ENCODE results near the gene ENKUR. TPM values are rescaled to one million over a fixed set of nuclear protein-coding genes. Genes with fewer than 3 reads are reported as not detected.

ENKUR gene
- total RNA-seq, 1 donor: 10.0 TPM

GRCh38 chr10:24995072-24995471 lies 20.9 kb downstream of the ENKUR start:
- H3K4me3 ChIP-seq (ENCODE audit: low read length): no peak overlapping the region
- peaks cover 9% of the 10 kb centered on the region for H3K9me3 ChIP-seq (ENCODE audit: low read depth, low read length)
- H3K4me1 ChIP-seq (ENCODE audit: insufficient read depth, low read length): no peaks in the 10 kb centered on the region
- no peaks in the 10 kb centered on the region for H3K27me3 ChIP-seq (ENCODE audit: insufficient read depth, low read length)

- no peak overlapping the region for H3K4me3 ChIP-seq (ENCODE audit: low read length)
- peaks cover 3% of the 10 kb centered on the region for H3K4me1 ChIP-seq (ENCODE audit: insufficient read depth, low read length)
- H3K27me3 ChIP-seq (ENCODE audit: insufficient read depth, low read length): no peaks in the 10 kb centered on the region
- H3K9me3 ChIP-seq (ENCODE audit: low read depth, low read length): no peaks in the 10 kb centered on the region
Observed at GRCh38 chr10:24993237-24993958, 22.6 kb downstream of the ENKUR start.

DNA sequence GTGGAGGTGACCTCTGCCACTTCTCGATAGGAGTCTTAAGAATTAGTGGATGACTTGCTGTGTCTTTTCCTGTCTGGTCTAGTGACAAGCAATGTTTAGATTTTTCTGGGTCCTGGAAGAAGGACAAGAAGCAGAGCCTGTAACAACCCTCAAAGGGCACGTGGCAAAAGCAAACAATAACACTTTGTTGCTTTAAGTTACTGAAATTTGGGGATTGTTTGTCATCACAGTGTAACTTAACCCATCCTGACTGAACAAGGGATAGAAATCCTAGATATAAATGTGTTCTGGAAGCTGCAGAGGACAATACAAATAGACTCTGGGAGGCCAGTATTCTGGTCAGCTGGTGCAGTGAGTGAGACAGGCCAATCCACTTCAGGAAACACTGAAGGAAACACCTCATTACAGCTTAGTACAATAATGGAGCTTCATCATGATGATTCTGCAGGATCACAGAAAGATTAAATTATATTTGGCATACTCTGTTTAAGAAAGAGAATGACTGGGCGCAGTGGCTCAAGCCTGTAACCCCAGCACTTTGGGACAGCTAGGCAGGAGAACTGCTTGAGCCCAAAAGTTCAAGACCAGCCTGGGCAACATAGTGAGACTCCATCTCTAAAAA lies 23.3 kb downstream of the ENKUR start:
- H3K4me3 ChIP-seq (ENCODE audit: low read length): no peak overlapping the region
- H3K4me1 ChIP-seq (ENCODE audit: insufficient read depth, low read length): peaks cover 3% of the 10 kb centered on the region
- H3K27me3 ChIP-seq (ENCODE audit: insufficient read depth, low read length): no peaks in the 10 kb centered on the region
- no peaks in the 10 kb centered on the region for H3K9me3 ChIP-seq (ENCODE audit: low read depth, low read length)

DNA sequence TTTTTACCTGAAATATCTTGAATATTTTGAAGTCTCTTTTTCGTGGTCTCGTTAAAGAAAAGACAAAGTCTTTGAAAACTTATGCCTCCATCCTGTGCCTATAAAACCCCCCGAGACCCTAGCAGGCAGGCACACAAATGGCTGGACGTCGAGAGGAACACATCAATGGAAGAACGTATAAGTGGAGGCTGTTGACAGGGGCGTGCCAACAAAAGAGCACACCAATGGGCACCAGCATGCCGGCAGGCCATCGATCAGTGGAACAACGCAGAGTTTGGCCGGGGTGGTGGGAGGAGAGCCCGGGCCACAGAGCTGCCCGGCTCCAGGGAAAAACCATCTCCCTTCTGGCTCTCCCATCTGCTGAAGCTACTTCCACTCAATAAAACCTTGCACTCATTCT lies 24.7 kb downstream of the ENKUR start:
- H3K4me3 ChIP-seq (ENCODE audit: low read length): no peak overlapping the region
- H3K9me3 ChIP-seq (ENCODE audit: low read depth, low read length): no peaks in the 10 kb centered on the region
- H3K4me1 ChIP-seq (ENCODE audit: insufficient read depth, low read length): peaks cover 3% of the 10 kb centered on the region
- H3K27me3 ChIP-seq (ENCODE audit: insufficient read depth, low read length): no peaks in the 10 kb centered on the region

DNA sequence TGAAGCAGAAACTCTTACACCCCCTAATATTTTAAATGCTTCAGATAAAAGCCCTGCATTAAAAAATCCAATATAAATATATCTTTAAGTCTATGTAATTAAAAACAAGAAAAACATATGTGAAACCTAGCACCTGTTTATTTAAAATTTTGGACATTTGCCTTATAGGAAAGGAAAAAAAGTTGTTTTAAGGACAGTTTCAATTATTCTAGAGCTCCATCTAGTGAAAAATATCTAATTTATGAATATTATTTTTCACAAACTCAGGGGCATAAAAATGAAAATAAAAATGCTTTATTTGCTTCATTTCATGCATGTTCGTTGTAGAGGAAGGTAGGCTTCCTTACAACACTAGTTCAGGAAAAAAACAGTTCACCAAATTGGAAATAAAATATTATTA lies 26.1 kb downstream of the ENKUR start:
- H3K4me1 ChIP-seq (ENCODE audit: insufficient read depth, low read length): peaks cover 3% of the 10 kb centered on the region
- H3K9me3 ChIP-seq (ENCODE audit: low read depth, low read length): no peaks in the 10 kb centered on the region
- H3K27me3 ChIP-seq (ENCODE audit: insufficient read depth, low read length): no peaks in the 10 kb centered on the region
- H3K4me3 ChIP-seq (ENCODE audit: low read length): no peak overlapping the region

- H3K9me3 ChIP-seq (ENCODE audit: low read depth, low read length): no peaks in the 10 kb centered on the region
- H3K4me1 ChIP-seq (ENCODE audit: insufficient read depth, low read length): peaks cover 3% of the 10 kb centered on the region
- H3K4me3 ChIP-seq (ENCODE audit: low read length): no peak overlapping the region
- no peaks in the 10 kb centered on the region for H3K27me3 ChIP-seq (ENCODE audit: insufficient read depth, low read length)
Observed at GRCh38 chr10:24988831-24989640, 26.9 kb downstream of the ENKUR start.

GRCh38 chr10:24984906-24985305 lies 31.1 kb downstream of the ENKUR start:
- Histone ChIP-seq H3K27me3 (ENCODE audit: insufficient read depth, low read length) (no peaks in the 10 kb centered on the region), H3K4me3 (ENCODE audit: low read length) (no peak overlapping the region), H3K9me3 (ENCODE audit: low read depth, low read length) (no peaks in the 10 kb centered on the region), H3K4me1 (ENCODE audit: insufficient read depth, low read length) (peaks cover 3% of the 10 kb centered on the region)

GRCh38 chr10:24983946-24984345 lies 32.0 kb downstream of the ENKUR start:
- no peak overlapping the region for H3K4me3 ChIP-seq (ENCODE audit: low read length)
- H3K4me1 ChIP-seq (ENCODE audit: insufficient read depth, low read length): no peaks in the 10 kb centered on the region
- H3K27me3 ChIP-seq (ENCODE audit: insufficient read depth, low read length): no peaks in the 10 kb centered on the region
- no peaks in the 10 kb centered on the region for H3K9me3 ChIP-seq (ENCODE audit: low read depth, low read length)

GRCh38 chr10:24983130-24983529 lies 32.8 kb downstream of the ENKUR start:
- Histone ChIP-seq H3K9me3 (ENCODE audit: low read depth, low read length) (no peaks in the 10 kb centered on the region), H3K4me1 (ENCODE audit: insufficient read depth, low read length) (no peaks in the 10 kb centered on the region), H3K27me3 (ENCODE audit: insufficient read depth, low read length) (no peaks in the 10 kb centered on the region), H3K4me3 (ENCODE audit: low read length) (no peak overlapping the region)

DNA sequence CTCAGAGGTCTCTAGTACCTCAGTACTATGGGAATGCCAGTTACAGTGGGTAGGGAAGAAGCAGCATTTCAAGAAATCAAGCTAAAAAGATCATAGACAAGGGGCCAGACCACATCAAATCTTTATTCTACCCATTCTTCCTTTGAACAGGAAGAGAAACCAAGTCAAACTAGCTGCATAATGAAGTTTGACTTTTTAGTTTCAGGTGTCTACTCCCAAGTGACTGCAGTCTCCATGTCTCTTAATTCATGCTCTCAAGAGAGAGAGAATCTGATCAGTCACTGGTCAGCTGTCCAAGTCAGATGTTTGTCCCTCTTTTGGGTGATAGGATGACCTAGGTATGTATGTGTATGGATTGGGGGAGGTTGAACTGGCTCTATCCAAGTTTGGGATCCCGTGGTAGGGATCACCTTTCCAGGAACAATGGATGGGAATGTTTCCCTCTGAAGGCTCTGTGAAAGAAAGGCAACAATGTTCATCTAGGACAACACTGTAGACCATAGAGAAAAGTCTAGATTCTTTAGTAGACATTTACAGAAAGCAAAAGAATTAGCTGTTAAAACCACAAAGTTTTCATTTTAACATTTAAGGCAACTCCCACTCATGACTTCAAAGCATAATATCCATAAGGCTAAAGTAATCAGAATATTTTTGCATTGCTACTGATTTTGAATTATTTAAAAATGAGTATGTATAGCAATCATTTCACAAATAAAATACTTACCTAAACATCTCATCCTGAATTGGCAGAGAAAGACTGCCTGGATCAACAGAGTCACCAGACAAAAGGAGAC lies 33.4 kb downstream of the ENKUR start:
- no peaks in the 10 kb centered on the region for H3K27me3 ChIP-seq (ENCODE audit: insufficient read depth, low read length)
- H3K4me1 ChIP-seq (ENCODE audit: insufficient read depth, low read length): no peaks in the 10 kb centered on the region
- no peaks in the 10 kb centered on the region for H3K9me3 ChIP-seq (ENCODE audit: low read depth, low read length)
- no peak overlapping the region for H3K4me3 ChIP-seq (ENCODE audit: low read length)

DNA sequence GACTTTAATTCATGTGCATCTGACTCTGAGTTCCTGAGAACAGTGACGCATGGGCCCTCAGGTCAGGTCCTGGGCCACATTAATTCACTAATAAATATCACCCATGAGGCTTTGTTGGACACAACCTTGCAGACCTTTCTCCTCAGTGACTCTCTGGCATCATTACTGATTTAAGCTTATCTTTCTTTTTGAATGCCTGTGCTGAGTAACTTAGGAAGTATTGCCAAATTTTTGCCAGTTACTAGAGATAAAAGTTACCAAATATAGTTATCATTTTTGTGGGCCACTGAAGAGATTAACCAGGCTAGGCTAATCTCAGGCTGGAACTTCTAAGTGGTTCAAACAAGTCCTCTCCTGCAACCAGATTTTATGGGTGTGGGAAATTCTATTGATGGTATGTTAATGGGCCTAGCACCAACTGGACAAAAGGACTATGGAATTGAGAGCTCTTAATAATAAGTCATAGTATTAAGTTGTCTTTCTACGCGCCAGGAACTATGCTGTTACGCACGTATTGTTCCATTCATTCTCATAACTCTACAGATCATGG lies 34.7 kb downstream of the ENKUR start:
- no peaks in the 10 kb centered on the region for H3K27me3 ChIP-seq (ENCODE audit: insufficient read depth, low read length)
- H3K4me1 ChIP-seq (ENCODE audit: insufficient read depth, low read length): no peaks in the 10 kb centered on the region
- no peaks in the 10 kb centered on the region for H3K9me3 ChIP-seq (ENCODE audit: low read depth, low read length)
- H3K4me3 ChIP-seq (ENCODE audit: low read length): no peak overlapping the region

DNA sequence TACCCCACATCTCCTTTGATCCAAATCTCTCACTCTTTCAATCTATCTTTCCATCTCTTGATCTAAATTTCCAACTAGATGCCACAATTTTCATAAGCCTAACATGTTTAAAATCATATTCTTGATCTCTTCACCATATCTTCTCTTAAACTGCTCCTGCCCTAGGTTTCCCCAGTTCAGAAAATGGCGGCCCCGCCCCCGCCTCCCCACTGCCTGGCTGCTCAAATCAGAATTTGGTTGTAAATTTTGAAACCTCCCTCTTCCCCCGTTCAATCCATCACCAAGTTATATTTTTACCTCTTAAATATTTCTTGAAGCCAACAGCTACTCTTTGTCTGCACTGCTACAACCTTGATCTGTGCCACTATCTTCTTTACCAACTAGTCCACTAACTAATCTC lies 36.3 kb downstream of the ENKUR start:
- Histone ChIP-seq H3K27me3 (ENCODE audit: insufficient read depth, low read length) (no peaks in the 10 kb centered on the region), H3K4me1 (ENCODE audit: insufficient read depth, low read length) (no peaks in the 10 kb centered on the region), H3K4me3 (ENCODE audit: low read length) (no peak overlapping the region), H3K9me3 (ENCODE audit: low read depth, low read length) (no peaks in the 10 kb centered on the region)

DNA sequence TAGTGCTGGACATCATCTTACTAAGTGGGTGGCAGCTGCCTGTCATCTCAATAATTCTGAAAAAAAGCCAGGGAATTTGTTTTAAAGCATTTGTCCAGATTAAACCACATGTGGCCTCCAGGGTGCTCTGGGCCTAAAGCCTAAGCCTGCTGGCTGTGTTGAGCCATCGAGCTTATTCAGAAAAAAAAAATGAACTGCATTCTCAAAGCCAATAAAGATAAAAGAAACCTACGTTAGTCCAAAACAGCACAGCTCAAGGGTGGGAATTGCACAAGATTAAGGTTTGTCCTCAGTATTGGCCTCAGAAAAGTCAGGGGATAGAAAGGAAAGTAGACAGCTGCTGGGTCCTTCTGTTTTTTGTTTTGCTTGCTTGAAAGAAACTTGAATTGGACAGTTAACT lies 41.0 kb downstream of the ENKUR start:
- Histone ChIP-seq H3K4me1 (ENCODE audit: insufficient read depth, low read length) (no peaks in the 10 kb centered on the region), H3K27me3 (ENCODE audit: insufficient read depth, low read length) (no peaks in the 10 kb centered on the region), H3K9me3 (ENCODE audit: low read depth, low read length) (no peaks in the 10 kb centered on the region), H3K4me3 (ENCODE audit: low read length) (no peak overlapping the region)

GRCh38 chr10:24973163-24973562 lies 42.8 kb downstream of the ENKUR start:
- no peaks in the 10 kb centered on the region for H3K9me3 ChIP-seq (ENCODE audit: low read depth, low read length)
- H3K4me1 ChIP-seq (ENCODE audit: insufficient read depth, low read length): no peaks in the 10 kb centered on the region
- no peaks in the 10 kb centered on the region for H3K27me3 ChIP-seq (ENCODE audit: insufficient read depth, low read length)
- H3K4me3 ChIP-seq (ENCODE audit: low read length): no peak overlapping the region
